Endothelial cell of hepatic sinusoid (primary cell): ENCODE results near the gene TPSB2.
"Not testable (repeated sequence)": the region's sequence is repeated elsewhere in the genome, so short reads cannot be mapped to it uniquely, and the experiment has no call there.

Experiments used
- in situ Hi-C: cut with HindIII; loops from 2 replicates; pipeline ENCODE4 v1.10.0; 2017; ENCODE audit warnings: low sequenced_read_pairs

The TPSB2 gene

GRCh38 chr16:1208239-1208830 lies 21.6 kb downstream of the TPSB2 start:
- in situ Hi-C loops: no loop called here

- in situ Hi-C loops: no loop called here
Observed at GRCh38 chr16:1206786-1207185, 23.2 kb downstream of the TPSB2 start.

DNA sequence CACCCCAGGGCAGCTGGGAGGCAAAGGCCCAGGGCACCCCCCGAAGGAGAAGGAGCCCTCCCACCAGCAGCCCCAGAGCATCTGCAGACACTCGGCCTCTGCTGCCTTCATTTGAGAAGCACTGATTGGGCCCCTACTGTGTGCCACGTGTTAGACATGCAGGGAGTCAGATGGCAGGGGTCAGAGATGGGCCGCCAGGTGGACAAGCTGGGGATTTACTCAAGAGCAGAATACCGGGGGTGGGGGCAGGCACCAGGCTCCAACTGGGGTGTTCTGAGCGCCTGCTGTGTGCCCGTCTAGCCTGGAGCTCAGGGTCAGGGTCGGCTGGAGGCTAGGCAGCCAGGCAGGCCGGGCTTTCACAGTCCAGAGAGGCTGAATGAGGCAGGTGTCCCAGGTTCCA lies 23.7 kb downstream of the TPSB2 start:
- in situ Hi-C loops: no loop called here

- in situ Hi-C loops: no loop called here
Observed at GRCh38 chr16:1204933-1205332, 25.1 kb downstream of the TPSB2 start.

DNA sequence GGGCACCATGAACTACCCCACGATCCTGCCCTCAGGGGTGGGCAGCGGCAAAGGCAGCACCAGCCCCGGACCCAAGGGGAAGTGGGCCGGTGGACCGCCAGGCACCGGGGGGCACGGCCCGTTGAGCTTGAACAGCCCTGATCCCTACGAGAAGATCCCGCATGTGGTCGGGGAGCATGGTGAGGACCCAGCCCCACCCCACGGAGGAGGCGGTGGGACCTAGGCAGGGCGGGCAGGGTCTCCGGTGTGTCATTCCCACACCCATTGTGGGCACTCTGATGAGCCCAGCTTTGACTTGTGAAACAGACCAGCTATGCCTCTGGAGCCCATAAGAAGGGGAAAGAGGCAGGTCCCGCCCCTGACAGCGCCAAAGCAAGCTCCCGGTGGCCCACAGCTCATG lies 27.7 kb downstream of the TPSB2 start:
- in situ Hi-C loops: no loop called here

GRCh38 chr16:1201444-1201843 lies 28.5 kb downstream of the TPSB2 start:
- in situ Hi-C loops: no loop called here

DNA sequence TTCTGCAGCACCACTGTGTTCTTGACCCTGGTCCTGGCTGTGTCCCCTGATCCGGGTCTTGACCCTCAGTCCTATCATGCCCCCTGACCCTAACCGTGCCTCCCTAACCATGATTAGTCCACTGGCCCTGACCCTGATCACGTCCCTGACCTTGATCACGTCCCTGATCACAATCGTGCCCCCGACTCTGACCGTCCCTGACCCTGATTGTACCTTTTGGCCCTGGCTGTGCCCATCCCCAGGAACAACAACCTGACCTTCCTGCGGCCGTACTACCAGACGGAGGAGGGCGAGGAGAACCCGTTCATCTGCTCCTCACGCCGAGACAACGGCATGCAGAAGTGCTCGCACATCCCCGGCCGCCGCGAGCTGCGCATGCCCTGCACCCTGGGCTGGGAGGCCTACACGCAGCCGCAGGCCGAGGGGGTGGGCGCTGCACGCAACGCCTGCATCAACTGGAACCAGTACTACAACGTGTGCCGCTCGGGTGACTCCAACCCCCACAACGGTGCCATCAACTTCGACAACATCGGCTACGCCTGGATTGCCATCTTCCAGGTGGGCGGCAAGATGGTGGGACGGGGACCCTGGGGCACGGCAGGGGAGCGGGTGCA lies 29.9 kb downstream of the TPSB2 start:
- in situ Hi-C loops: no loop called here

GRCh38 chr16:1199347-1200013 lies 30.5 kb downstream of the TPSB2 start:
- in situ Hi-C loops: no loop called here

DNA sequence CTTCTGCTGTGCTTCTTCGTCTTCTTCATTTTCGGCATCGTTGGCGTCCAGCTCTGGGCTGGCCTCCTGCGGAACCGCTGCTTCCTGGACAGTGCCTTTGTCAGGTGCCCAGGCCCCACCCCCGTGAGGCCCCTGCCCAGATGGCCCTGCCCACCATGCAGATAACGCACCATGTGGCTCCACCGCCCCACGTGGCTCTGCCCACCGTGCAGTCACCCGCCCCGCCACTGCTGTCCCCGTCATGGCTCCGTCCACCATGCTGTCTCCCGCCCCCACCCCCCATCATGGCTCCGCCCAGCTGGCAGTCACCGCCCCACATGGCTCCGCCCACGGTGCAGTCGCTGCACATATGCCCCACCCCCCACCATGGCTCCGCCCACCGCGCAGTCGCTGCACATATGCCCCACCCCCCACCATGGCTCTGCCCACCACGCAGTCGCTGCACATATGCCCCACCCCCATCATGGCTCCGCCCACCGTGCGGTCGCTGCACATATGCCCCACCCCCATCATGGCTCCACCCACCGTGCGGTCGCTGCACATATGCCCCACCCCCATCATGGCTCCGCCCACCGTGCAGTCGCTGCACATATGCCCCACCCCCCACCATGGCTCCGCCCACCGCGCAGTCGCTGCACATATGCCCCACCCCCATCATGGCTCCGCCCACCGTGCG lies 31.2 kb downstream of the TPSB2 start:
- in situ Hi-C loops: not testable (repeated sequence)

GRCh38 chr16:1198194-1198593 lies 31.8 kb downstream of the TPSB2 start:
- in situ Hi-C loops: no loop called here

- in situ Hi-C loops: no loop called here
Observed at GRCh38 chr16:1197237-1197866, 32.6 kb downstream of the TPSB2 start.

- in situ Hi-C loops: no loop called here
Observed at GRCh38 chr16:1196494-1196893, 33.5 kb downstream of the TPSB2 start.

- in situ Hi-C loops: no loop called here
Observed at GRCh38 chr16:1195393-1195666, 34.7 kb downstream of the TPSB2 start.

DNA sequence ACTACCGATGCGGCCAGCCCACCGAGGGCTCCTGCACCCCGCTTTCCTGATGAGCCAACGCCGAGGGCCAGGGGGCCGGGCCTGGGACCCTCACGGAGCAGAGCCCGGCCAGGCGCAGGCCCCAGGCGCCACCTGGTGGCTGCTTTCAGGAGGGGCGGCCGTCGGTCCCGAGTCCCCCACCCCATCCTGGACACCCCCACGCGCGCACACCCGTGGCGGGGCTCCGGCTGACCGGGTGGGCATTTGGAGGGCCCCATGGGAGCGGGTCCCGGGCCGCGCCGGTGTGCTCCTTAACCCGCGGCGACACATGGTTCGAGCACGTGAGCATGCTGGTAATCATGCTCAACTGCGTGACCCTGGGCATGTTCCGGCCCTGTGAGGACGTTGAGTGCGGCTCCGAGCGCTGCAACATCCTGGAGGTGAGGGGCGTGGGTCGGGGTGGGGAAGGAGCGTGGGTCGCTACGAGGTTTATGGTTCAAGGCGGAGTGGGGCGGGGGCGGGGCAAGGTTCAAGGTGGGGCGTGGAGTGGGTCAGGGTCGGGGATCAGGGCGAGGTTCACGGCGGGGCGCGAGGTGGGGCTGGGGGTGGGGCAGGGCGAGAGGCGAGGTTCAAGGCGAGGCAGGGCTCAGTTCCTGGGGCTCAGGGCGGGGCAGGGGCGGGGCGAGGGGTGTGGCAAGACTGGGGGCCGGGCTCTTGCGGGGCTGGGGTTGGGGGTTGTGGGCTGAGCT lies 35.2 kb downstream of the TPSB2 start:
- in situ Hi-C loops: no loop called here

DNA sequence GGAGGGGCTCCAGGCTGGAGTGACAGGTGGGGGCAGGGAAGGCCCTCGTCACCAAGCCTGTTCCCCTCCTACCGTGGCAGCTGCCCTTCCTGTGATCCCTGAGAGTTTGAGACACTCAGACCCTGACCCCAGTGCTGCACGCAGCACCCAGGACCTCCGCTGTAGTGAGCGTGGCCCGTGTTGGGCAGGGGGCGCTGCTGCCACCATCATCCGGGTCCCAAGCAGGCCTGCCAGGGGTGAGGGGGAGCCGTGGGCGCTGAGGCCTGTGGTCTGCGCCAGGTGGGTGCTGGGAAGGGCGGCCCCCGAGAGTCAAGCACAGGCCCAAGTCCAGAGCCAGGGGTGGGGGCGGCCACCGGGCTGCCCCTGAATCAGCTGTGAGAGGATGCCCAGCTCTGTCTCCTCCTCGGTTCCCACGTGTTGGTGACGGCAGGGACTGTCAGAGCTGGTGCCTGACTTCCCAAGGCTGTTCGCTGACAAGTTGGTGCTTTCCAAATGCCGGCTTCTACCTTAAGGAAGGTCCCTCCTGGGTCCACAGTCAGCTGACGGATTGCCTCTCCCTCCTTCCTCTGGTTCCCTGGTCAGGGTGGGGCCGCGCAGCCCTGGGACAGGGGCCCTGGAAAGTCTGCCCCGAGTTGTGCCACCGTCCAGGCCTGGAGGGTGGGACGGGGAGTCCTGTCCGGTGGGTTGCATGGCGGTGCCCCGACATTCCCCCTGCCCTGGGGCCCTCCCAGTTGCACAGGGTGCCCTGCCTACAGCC lies 36.0 kb downstream of the TPSB2 start:
- in situ Hi-C loops: no loop called here

DNA sequence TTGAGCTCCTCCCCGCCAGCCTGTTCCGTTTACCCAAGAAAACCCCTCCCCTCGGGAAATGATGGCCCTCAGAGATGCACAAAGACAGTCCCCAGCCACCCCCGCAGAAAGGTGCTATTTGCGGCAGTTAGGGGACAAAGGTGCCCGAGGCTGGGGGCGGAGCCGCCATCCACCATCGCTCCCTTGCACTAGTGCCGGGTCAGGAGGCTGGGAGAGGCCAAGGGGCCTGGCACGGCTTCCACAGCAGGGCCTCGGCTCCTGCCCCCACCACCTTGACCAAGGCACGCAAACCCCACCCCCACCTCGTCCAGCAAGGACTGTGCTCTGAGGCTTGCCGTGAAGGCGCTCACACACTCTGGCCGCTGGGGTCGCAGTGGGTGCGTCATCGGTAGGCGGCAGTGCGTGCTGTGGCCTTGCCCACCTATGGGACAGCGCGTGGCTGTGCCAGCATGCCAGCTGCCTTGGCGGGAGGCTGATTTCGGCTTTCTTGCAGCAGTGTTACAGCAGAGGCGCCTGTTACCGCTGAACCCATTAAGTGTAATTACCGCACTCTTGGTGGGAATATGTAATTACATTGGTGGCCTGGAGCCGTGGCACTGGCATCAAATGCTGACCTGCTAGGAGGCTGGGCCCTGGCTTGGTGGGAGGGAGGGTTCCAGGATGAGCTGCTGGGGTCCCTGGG lies 36.7 kb downstream of the TPSB2 start:
- in situ Hi-C loops: no loop called here

GRCh38 chr16:1192384-1193073 lies 37.5 kb downstream of the TPSB2 start:
- in situ Hi-C loops: no loop called here

DNA sequence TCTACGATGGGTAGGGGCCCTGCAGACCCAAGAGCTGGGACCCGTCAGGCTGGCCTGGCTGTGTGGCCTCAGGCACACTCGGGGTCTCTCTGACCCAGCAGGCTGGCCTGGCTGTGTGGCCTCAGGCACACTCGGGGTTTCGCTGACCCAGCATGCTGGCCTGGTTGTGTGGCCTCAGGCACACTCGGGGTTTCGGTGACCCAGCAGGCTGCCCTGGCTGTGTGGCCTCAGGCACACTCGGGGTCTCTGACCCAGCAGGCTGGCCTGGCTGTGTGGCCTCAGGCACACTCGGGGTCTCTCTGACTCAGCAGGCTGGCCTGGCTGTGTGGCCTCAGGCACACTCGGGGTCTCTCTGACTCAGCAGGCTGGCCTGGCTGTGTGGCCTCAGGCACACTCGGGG lies 39.2 kb downstream of the TPSB2 start:
- in situ Hi-C loops: not testable (repeated sequence)

DNA sequence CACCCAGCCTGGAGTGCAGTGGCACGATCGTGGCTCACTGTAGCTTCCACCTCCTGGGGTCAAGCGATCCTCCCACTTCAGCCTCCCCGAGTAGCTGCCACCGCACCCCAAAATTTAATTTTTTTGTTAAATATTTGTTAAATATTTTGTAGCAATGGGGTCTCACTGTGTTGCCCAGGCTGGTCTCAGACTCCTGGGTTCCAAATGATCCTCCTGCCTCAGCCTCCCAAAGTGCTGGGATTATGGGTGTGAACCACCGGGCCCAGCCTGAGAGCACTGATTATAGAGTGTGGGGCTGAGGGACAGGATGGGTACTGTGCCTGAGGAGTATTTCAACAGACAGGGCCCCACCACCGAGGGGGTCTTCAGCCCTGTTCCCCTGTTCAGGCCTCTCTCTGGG lies 40.5 kb downstream of the TPSB2 start:
- in situ Hi-C loops: no loop called here
